Ecto neural progenitor cell (in vitro differentiated cells): ENCODE results near the gene TMEM42.

Experiments used
- DNase-seq: peaks from one replicate; pipeline ENCODE4 v3.0.0-alpha.2; 2018; ENCODE audit warnings: low spot score

The TMEM42 gene

DNA sequence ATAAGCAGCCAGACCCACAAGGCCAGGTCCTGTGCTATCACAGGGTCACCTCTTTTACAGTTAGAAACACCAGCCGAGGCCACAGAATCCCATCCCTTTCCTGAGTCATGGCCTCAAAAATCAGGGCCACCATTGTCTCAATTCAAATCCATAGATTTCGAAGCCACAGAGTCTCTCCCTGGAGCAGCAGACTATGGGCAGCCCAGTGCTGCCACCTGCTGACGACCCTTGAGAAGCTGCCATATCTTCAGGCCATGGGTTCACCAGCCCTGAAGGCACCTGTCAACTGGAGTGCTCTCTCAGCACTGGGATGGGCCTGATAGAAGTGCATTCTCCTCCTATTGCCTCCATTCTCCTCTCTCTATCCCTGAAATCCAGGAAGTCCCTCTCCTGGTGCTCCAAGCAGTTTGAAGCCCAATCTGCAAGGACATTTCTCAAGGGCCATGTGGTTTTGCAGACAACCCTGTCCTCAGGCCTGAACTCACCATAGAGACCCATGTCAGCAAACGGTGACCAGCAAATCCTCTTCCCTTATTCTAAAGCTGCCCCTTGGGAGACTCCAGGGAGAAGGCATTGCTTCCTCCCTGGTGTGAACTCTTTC, 52.3 kb downstream of the TMEM42 start:
- DNase-seq = peak; percentile 74

DNA sequence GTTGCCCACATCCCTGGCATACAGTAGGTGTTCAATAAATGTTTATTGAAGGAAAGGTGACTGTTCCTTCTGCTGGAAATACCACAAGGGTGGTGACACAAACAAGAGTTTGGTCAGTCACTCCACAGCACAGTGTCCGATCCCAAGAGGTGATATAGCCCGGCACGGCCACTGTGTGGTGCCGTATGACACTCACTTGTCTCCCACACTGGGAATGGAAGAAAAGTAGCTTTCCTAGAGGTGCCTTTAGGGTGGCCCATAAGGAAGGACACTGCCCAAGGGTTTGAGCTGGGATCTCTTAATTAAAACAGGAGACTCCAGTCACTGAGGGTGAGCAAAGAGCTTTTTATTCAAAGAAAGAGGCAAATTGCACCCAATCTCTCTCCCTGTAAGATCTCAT, 53.2 kb downstream of the TMEM42 start:
- DNase-seq = peak; percentile 45
